GM12878 (cell line): ENCODE measurements around the gene GADL1. TPM values are rescaled to one million over a fixed set of nuclear protein-coding genes. Genes with fewer than 3 reads are reported as not detected.

Experiments used
- ATAC-seq: fragments of 200-7000 bp; cut with Tn5 transposase; 3 replicates; pipeline ENCODE4 v1.9.1; 2020; ENCODE audit warnings: mild to moderate bottlenecking, moderate library complexity
- BruUV-seq: library from RNA; stranded (reverse); fragments of 400-500 nt; replicated peaks from 2 replicates; lab custom pipeline; 2021; lab: Mats Ljungman, UMichigan
- CTCF ChIA-PET: fragments of 300-600 bp; sonication (Branson Sonifier 250); formaldehyde crosslinking; extraction: SDS; loops from one replicate; lab custom pipeline; 2021; ENCODE audit warnings: inconsistent platforms; lab: Yijun Ruan, JAX
- POLR2A ChIA-PET: fragments of 350-600 bp; formaldehyde crosslinking; extraction: SDS; loops from one replicate; lab custom pipeline; 2021; ENCODE audit warnings: inconsistent platforms; lab: Charles Lee
- RAD21 ChIA-PET: fragments of 300-600 bp; sonication (Branson Sonifier 250); formaldehyde crosslinking; loops from one replicate; lab custom pipeline; 2023; ENCODE audit warnings: antibody characterized with exemption; ENCODE audit not compliant: unreplicated experiment; lab: Charles Lee
- SMC1A ChIA-PET: fragments of 300-600 bp; sonication (Branson Sonifier 250); formaldehyde crosslinking; loops from one replicate; lab custom pipeline; 2023; ENCODE audit not compliant: unreplicated experiment, uncharacterized antibody; lab: Charles Lee
- DNase-seq: peaks from one replicate; pipeline ENCODE4 v3.0.0-alpha.2; 2011; ENCODE audit warnings: low read depth, low spot score
- FAIRE-seq: peaks from 3 replicates; lab custom pipeline; 2011; peaks lifted over from hg19 to GRCh38; lab: Jason Lieb, UNC
- H2AFZ ChIP-seq: 2 replicates; pipeline ENCODE4 v1.6.0; 2011; ENCODE audit warnings: low read depth, low read length, control low read depth; ENCODE audit not compliant: control insufficient read depth
- H3K27ac ChIP-seq: 2 replicates; pipeline ENCODE4 v1.5.1; 2011; ENCODE audit warnings: control low read depth; ENCODE audit not compliant: control insufficient read depth, insufficient read depth
- H3K27me3 ChIP-seq, 2 experiments: replicated peaks in 1 of 2; 2 replicates each; pipeline versions ENCODE4 v1.6.0 to v1.6.1; 2011; ENCODE audit warnings: low read length in 1 of 2; ENCODE audit not compliant: control insufficient read depth in 2 of 2, insufficient read depth in 2 of 2
- H3K36me3 ChIP-seq, 2 experiments: 2 replicates each; pipeline ENCODE4 v1.5.1; 2011; ENCODE audit warnings: low read length in 1 of 2; ENCODE audit not compliant: control insufficient read depth in 2 of 2, insufficient read depth in 2 of 2
- H3K4me1 ChIP-seq: 2 replicates; pipeline ENCODE4 v1.6.1; 2011; ENCODE audit warnings: mild to moderate bottlenecking, low read length, moderate library complexity, mixed read lengths; ENCODE audit not compliant: control insufficient read depth, insufficient read depth
- H3K4me2 ChIP-seq: 2 replicates; pipeline ENCODE4 v1.6.0; 2011; ENCODE audit warnings: control low read depth; ENCODE audit not compliant: control insufficient read depth, insufficient read depth
- H3K4me3 ChIP-seq: fragments of 200-600 bp; sonication (generic); 2 replicates; pipeline ENCODE4 v1.5.1; 2016
- H3K79me2 ChIP-seq: 2 replicates; pipeline ENCODE4 v1.6.0; 2011; ENCODE audit warnings: low read length; ENCODE audit not compliant: control insufficient read depth, insufficient read depth
- H3K9ac ChIP-seq: 2 replicates; pipeline ENCODE4 v1.8.0; 2011; ENCODE audit warnings: low read length, control low read depth, mixed read lengths; ENCODE audit not compliant: control insufficient read depth, insufficient read depth
- H3K9me3 ChIP-seq: replicated peaks from 3 replicates; pipeline ENCODE4 v1.5.1; 2011; ENCODE audit warnings: mild to moderate bottlenecking, low read length; ENCODE audit not compliant: control insufficient read depth, insufficient read depth
- H4K20me1 ChIP-seq: 2 replicates; pipeline ENCODE4 v1.6.0; 2011; ENCODE audit not compliant: control insufficient read depth, insufficient read depth
- BMI1 ChIP-seq: fragments of 450-650 bp; IDR thresholded peaks from 2 replicates; pipeline ENCODE4 v1.6.1; 2016; ENCODE audit warnings: mild to moderate bottlenecking, moderate library complexity, borderline replicate concordance
- EP300 ChIP-seq, 2 experiments: fragments of 150-350 bp in 1 of 2; IDR thresholded peaks; 2 replicates each; pipeline ENCODE4 v1.6.1; 2011 to 2012; ENCODE audit warnings: low read depth in 2 of 2, low read length in 2 of 2, borderline replicate concordance in 1 of 2, improper control_type of control experiment in 1 of 2, inconsistent platforms in 1 of 2; ENCODE audit not compliant: control insufficient read depth in 1 of 2
- MTA2 ChIP-seq: fragments of 450-650 bp; IDR thresholded peaks from 2 replicates; pipeline ENCODE4 v1.6.1; 2016; ENCODE audit warnings: low read depth, mild to moderate bottlenecking, moderate library complexity
- NR2C1 ChIP-seq: fragments of 450-650 bp; IDR thresholded peaks from 2 replicates; pipeline ENCODE4 v1.6.1; 2017; ENCODE audit warnings: antibody characterized with exemption, mild to moderate bottlenecking, moderate library complexity
- SUPT20H ChIP-seq: IDR thresholded peaks from 2 replicates; pipeline ENCODE4 v1.6.1; 2011; ENCODE audit warnings: low read depth, mild to moderate bottlenecking, low read length, moderate library complexity, borderline replicate concordance; ENCODE audit not compliant: control insufficient read depth
- WGBS: methylation state at CpG from one replicate; pipeline ENCODE4 v1.1.6; 2016; ENCODE audit warnings: low lambda C conversion rate; ENCODE audit not compliant: insufficient replicate concordance, insufficient coverage; ENCODE audit errors: missing lambda C conversion rate; 5-methylcytosine and 5-hydroxymethylcytosine counted together
- in situ Hi-C: fragments of 300-500 bp; cut with MboI; formaldehyde crosslinking; loops from 9 replicates; pipeline ENCODE4 v1.14.3; 2018; ENCODE audit warnings: mixed read lengths
- intact Hi-C: fragments of 100-400 bp; cut with micrococcal nuclease; formaldehyde crosslinking; loops from one replicate; pipeline ENCODE4 v1.14.2; 2022; ENCODE audit not compliant: unreplicated experiment
- polyA plus RNA-seq, 11 experiments: library from polyadenylated mRNA; depleted of rRNA in 4 of 11; unstranded in 6 of 11; stranded (reverse) in 5 of 11; fragments of >200 nt; fragmentation: Nextera tagmentation in 4 of 11; fragmentation: Illumina TruSeq in 1 of 11; extraction: Ambion mirVana in 4 of 11; extraction: Trizol in 1 of 11; gene quantifications; 1 replicate in 1 of 11; 2 replicates in 10 of 11; pipeline versions ENCODE4 v1.2.1 to v1.2.3, GENCODE V29; 2011 to 2016; ENCODE audit warnings: inconsistent platforms in 2 of 11, missing spikeins in 2 of 11, low read depth in 1 of 11
- total RNA-seq, 4 experiments: library from RNA; depleted of rRNA in 3 of 4; stranded (reverse); fragments of >200 nt in 3 of 4; fragmentation: Illumina TruSeq in 1 of 4; extraction: Trizol in 1 of 4; gene quantifications; 2 replicates each; pipeline versions ENCODE4 v1.2.1 to v1.2.3, GENCODE V29; 2013 to 2021
- TF ChIP-seq, protein P1 (sequence below): fragments of 450-650 bp; IDR thresholded peaks from 2 replicates; pipeline ENCODE4 v1.6.1; 2017; ENCODE audit warnings: mild to moderate bottlenecking
- TF ChIP-seq, protein P2 (sequence below): fragments of 450-650 bp; IDR thresholded peaks from 2 replicates; pipeline ENCODE4 v1.6.1; 2018; ENCODE audit warnings: borderline replicate concordance, mild to moderate bottlenecking; ENCODE audit not compliant: partially characterized antibody

GADL1 gene
- total and polyA plus RNA-seq, 10 of the 15 experiments (the other 5 are each of a cell fraction or from before 2014, with no cell fraction given), result 0.04 TPM; not detected in 9

DNA sequence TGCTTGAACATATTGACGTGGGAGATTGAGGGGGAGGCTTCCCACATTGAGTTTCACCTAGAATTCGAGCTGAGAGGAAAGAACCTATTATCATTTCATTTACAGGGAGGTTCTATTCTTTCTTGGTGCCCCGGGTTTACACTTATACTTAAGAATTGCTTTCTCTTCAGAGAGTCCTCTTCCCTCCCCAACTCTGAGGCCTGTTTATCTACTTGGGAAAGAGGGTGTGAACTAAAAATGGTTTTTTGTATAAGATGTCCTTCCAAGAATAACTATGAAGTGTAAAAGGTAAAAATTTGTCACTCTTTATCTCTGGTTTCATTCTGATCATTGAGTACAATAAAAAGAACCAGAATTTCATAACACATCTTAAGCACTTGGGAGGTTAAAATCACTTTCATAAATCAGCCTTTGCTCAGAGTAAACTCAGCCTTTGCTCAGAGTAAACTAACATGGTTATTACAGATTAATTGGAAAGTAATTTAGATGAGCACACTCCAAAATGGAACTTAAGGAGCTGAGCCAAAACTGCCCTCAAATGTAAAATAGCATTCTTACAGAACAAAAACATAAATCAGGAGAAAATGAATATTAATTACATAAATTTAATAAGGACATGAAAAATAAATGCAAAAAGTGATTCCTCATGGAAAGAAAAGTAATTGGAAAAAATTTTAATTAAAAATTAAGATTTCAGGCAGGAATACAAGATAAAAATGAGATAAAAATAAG is 75.2 kb downstream of the GADL1 start:
- 28% methylated on average over 3 of the region's 3 CpGs for WGBS
- no peak for FAIRE-seq
- DNase-seq, result no peak
- no peak for ATAC-seq
- intact Hi-C loops (no loop called here), in situ Hi-C loops (no loop called here)
- Histone ChIP-seq H3K9me3 (no peaks in the 10 kb centered on the region), H3K4me3 (no peak overlapping the region), H3K27ac (no peak overlapping the region), H3K9ac (no peak overlapping the region), H3K79me2 (no peaks in the 10 kb centered on the region), H3K4me1 (no peaks in the 10 kb centered on the region), H2AFZ (no peak overlapping the region), H3K27me3 (no peaks in the 10 kb centered on the region), H4K20me1 (no peaks in the 10 kb centered on the region), H3K4me2 (no peak overlapping the region), H3K36me3 (no peaks in the 10 kb centered on the region)
- ChIA-PET SMC1A (no interaction called here), RAD21 (no interaction called here), CTCF (interaction anchor here (0.7 kb wide), 1 partner anchor 628 kb away, joined by 3 read pairs; no protein-coding TSS in a partner anchor), POLR2A (no interaction called here)
- TF ChIP-seq NR2C1, result no peak
- TF ChIP-seq, protein P1, sequence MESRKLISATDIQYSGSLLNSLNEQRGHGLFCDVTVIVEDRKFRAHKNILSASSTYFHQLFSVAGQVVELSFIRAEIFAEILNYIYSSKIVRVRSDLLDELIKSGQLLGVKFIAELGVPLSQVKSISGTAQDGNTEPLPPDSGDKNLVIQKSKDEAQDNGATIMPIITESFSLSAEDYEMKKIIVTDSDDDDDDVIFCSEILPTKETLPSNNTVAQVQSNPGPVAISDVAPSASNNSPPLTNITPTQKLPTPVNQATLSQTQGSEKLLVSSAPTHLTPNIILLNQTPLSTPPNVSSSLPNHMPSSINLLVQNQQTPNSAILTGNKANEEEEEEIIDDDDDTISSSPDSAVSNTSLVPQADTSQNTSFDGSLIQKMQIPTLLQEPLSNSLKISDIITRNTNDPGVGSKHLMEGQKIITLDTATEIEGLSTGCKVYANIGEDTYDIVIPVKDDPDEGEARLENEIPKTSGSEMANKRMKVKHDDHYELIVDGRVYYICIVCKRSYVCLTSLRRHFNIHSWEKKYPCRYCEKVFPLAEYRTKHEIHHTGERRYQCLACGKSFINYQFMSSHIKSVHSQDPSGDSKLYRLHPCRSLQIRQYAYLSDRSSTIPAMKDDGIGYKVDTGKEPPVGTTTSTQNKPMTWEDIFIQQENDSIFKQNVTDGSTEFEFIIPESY, result no peak
- BruUV-seq, result no TSS peak

DNA sequence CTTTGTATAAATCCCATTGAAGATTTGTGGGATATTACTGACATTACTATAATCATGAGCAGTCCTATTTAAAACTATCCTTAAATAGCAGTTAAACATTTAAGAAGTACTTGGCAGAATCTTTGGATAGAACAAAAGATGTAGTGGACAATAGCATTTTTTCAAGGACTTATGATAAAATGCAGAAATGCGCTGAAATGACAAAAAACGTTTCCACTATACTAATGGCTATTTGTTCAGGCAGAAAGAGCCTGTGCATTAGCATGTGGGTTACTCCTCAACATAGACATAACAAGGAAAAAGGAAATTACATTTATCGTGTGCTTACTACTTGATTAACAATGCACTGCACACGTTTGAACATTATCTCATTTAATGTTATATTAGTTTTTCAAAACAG is 80.7 kb downstream of the GADL1 start:
- RAD21 ChIA-PET, result no interaction called here
- no TSS peak for BruUV-seq
- POLR2A ChIA-PET, result no interaction called here
- intact Hi-C loops, result no loop called here
- no peak for DNase-seq
- CTCF ChIA-PET, result no interaction called here
- Histone ChIP-seq H3K4me3 (no peak overlapping the region), H2AFZ (no peak overlapping the region), H3K27ac (no peak overlapping the region), H3K9me3 (no peaks in the 10 kb centered on the region), H4K20me1 (no peaks in the 10 kb centered on the region), H3K4me2 (no peak overlapping the region), H3K36me3 (no peaks in the 10 kb centered on the region), H3K4me1 (no peaks in the 10 kb centered on the region), H3K27me3 (no peaks in the 10 kb centered on the region), H3K9ac (no peak overlapping the region), H3K79me2 (no peaks in the 10 kb centered on the region)
- WGBS, result 50% methylated on average over 4 of the region's 4 CpGs
- in situ Hi-C loops, result no loop called here
- FAIRE-seq, result no peak
- no peak for ATAC-seq
- SMC1A ChIA-PET, result no interaction called here
- TF ChIP-seq MTA2 (no peak), EP300 (IDR thresholded peaks at IDR 0.05; ENCODE audit: borderline replicate concordance in 1 of 2, control insufficient read depth in 1 of 2, low read depth in 2 of 2, low read length in 2 of 2) (no peak), SUPT20H (no peak), BMI1 (no peak)
- TF ChIP-seq, protein P2, sequence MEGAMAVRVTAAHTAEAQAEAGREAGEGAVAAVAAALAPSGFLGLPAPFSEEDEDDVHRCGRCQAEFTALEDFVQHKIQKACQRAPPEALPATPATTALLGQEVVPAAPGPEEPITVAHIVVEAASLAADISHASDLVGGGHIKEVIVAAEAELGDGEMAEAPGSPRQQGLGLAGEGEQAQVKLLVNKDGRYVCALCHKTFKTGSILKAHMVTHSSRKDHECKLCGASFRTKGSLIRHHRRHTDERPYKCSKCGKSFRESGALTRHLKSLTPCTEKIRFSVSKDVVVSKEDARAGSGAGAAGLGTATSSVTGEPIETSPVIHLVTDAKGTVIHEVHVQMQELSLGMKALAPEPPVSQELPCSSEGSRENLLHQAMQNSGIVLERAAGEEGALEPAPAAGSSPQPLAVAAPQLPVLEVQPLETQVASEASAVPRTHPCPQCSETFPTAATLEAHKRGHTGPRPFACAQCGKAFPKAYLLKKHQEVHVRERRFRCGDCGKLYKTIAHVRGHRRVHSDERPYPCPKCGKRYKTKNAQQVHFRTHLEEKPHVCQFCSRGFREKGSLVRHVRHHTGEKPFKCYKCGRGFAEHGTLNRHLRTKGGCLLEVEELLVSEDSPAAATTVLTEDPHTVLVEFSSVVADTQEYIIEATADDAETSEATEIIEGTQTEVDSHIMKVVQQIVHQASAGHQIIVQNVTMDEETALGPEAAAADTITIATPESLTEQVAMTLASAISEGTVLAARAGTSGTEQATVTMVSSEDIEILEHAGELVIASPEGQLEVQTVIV, result no peak
